ENCODE results near the gene CSMD2. TPM values are rescaled to one million over a fixed set of nuclear protein-coding genes. Genes with fewer than 3 reads are reported as not detected.

CSMD2 gene
- total RNA-seq, 3 donors from 2014 or later, result 0.12 to 0.41 (median 0.28) TPM

- DNase-seq (no peak), ATAC-seq (no peak)
- Histone ChIP-seq H3K36me3 (ENCODE audit: low read depth) (no peaks in the 10 kb centered on the region), H3K4me1 (ENCODE audit: low read depth) (no peaks in the 10 kb centered on the region), H3K4me3 (no peak overlapping the region), H3K9me3 (no peaks in the 10 kb centered on the region)
- TF ChIP-seq CTCF (IDR thresholded peaks at IDR 0.05), result no peak
- intact Hi-C loops (cut with DNase I, micrococcal nuclease), result no loop called here
Measured at GRCh38 chr1:33725037-33725436, 440.0 kb downstream of the CSMD2 start.

GRCh38 chr1:33724348-33724747 lies 440.7 kb downstream of the CSMD2 start:
- Histone ChIP-seq H3K36me3 (ENCODE audit: low read depth) (no peaks in the 10 kb centered on the region), H3K9me3 (no peaks in the 10 kb centered on the region), H3K4me1 (ENCODE audit: low read depth) (no peaks in the 10 kb centered on the region), H3K4me3 (no peak overlapping the region)
- intact Hi-C loops (cut with DNase I, micrococcal nuclease), result no loop called here
- ATAC-seq, result no peak
- TF ChIP-seq CTCF (IDR thresholded peaks at IDR 0.05), result no peak
- DNase-seq, result no peak

GRCh38 chr1:33723251-33723650 lies 441.8 kb downstream of the CSMD2 start:
- Histone ChIP-seq H3K4me3 (no peak overlapping the region), H3K4me1 (ENCODE audit: low read depth) (no peaks in the 10 kb centered on the region), H3K9me3 (no peaks in the 10 kb centered on the region), H3K36me3 (ENCODE audit: low read depth) (no peaks in the 10 kb centered on the region)
- no peak for TF ChIP-seq CTCF (IDR thresholded peaks at IDR 0.05)
- intact Hi-C loops (cut with DNase I, micrococcal nuclease), result no loop called here
- no peak for ATAC-seq
- no peak for DNase-seq

- TF ChIP-seq CTCF (IDR thresholded peaks at IDR 0.05), result no peak
Measured at GRCh38 chr1:33721301-33721815, 443.7 kb downstream of the CSMD2 start.

GRCh38 chr1:33719771-33720670 lies 445.0 kb downstream of the CSMD2 start:
- intact Hi-C loops (cut with DNase I, micrococcal nuclease), result no loop called here
- no peak for ATAC-seq
- DNase-seq, result no peak
- H3K4me3 ChIP-seq, result no peak overlapping the region
- H3K9me3 ChIP-seq, result no peaks in the 10 kb centered on the region
- TF ChIP-seq CTCF (IDR thresholded peaks at IDR 0.05), result no peak
- H3K4me1 ChIP-seq (ENCODE audit: low read depth), result no peaks in the 10 kb centered on the region
- no peaks in the 10 kb centered on the region for H3K36me3 ChIP-seq (ENCODE audit: low read depth)

More at GRCh38 chr1:33721301-33721815, 443.7 kb downstream of the CSMD2 start:
- Histone ChIP-seq H3K9me3 (no peaks in the 10 kb centered on the region), H3K4me3 (no peak overlapping the region), H3K4me1 (ENCODE audit: low read depth) (no peaks in the 10 kb centered on the region), H3K36me3 (ENCODE audit: low read depth) (no peaks in the 10 kb centered on the region)
- ATAC-seq (no peak), DNase-seq (no peak)
- intact Hi-C loops (cut with DNase I, micrococcal nuclease), result no loop called here

Measured in mucosa of descending colon (tissue), 3 donors.